GM10248 (cell line): ENCODE results near the gene DHDDS.

Experiments used
- CTCF ChIA-PET: fragments of 300-600 bp; sonication (Branson Sonifier 250); formaldehyde crosslinking; extraction: SDS; loops from one replicate; lab custom pipeline; 2021; ENCODE audit warnings: antibody characterized with exemption; lab: Yijun Ruan, JAX
- POLR2A ChIA-PET: fragments of 350-650 bp; sonication (Branson Sonifier 250); formaldehyde crosslinking; extraction: SDS; loops from one replicate; lab custom pipeline; 2020; ENCODE audit warnings: antibody characterized with exemption; lab: Yijun Ruan, JAX
- DNase-seq: peaks from one replicate; pipeline ENCODE4 v3.0.0; 2012; ENCODE audit errors: extremely low spot score
- TF ChIP-seq, protein P1 (sequence below): IDR thresholded peaks from 2 replicates; pipeline ENCODE4 v1.5.1; 2012; ENCODE audit warnings: mild to moderate bottlenecking, low read depth; ENCODE audit errors: extremely low read depth, missing control alignments, control extremely low read depth

The DHDDS gene

DNA sequence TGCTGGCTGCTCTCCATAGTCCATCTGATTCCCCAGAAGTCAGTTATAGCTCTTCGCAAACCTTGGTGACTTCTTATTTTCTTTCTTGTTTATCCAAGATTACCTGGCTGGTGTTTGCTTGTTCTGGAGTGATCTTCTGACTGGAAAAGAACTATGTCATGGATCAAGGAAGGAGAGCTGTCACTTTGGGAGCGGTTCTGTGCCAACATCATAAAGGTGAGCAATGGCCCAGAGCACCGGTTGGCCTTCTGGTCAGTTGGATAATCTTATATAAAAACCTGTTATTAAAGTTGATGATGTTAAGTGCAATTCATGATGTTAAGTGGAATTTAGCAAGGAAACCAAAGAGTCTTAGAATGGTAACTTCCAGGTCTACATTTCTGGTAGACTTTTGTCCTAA is 672 bp downstream of the DHDDS start:
- CTCF ChIA-PET, result interaction anchor here (0.7 to 10.9 kb wide), 5 partner anchors 14 to 263 kb away, joined by 3 to 95 read pairs (median 5); partner anchors contain the start of gene ZNF593
- POLR2A ChIA-PET, result interaction anchor here (1.1 kb wide), 2 partner anchors 38 to 67 kb away, joined by 4 to 6 read pairs; no protein-coding TSS in a partner anchor
- TF ChIP-seq, protein P1, sequence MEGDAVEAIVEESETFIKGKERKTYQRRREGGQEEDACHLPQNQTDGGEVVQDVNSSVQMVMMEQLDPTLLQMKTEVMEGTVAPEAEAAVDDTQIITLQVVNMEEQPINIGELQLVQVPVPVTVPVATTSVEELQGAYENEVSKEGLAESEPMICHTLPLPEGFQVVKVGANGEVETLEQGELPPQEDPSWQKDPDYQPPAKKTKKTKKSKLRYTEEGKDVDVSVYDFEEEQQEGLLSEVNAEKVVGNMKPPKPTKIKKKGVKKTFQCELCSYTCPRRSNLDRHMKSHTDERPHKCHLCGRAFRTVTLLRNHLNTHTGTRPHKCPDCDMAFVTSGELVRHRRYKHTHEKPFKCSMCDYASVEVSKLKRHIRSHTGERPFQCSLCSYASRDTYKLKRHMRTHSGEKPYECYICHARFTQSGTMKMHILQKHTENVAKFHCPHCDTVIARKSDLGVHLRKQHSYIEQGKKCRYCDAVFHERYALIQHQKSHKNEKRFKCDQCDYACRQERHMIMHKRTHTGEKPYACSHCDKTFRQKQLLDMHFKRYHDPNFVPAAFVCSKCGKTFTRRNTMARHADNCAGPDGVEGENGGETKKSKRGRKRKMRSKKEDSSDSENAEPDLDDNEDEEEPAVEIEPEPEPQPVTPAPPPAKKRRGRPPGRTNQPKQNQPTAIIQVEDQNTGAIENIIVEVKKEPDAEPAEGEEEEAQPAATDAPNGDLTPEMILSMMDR, result no peak

DNA sequence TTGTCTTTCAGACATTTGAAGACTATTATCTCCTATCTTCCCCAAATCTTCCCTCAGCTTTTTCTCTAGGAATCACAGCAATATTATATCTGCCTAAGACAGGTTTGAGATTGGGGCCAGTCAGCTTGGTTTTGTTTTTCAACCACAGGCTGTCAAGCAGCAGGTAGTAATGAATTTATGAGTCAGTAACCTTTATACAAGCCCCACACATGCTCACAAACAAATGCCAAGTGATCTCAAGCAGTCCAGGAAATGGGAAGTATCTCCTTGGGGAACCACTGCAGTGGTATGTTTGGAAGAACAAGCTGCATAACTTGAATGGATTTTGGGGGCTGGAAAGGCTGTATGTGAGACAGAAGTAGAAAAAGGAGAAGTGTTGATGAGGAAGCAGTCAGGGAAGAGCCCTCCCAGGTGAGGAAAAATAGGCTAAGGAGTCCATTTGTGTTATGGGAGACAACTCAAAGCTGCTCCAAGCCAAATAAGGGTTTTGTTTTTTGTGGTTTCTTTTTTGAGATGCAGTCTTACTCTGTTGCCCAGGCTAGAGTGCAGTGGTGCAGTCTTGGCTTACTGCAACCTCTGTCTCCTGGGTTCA is 2.1 kb downstream of the DHDDS start:
- TF ChIP-seq, protein P1, result no peak
- POLR2A ChIA-PET, result interaction anchor here (0.6 kb wide), 1 partner anchor 832 kb away, joined by 4 read pairs; no protein-coding TSS in a partner anchor
- DNase-seq, result no peak
- CTCF ChIA-PET, result interaction anchor here (10.9 kb wide), 1 partner anchor 18 kb away, joined by 95 read pairs; no protein-coding TSS in a partner anchor

More for the DNA sequence above, 672 bp downstream of the DHDDS start:
- no peak for DNase-seq

DNA sequence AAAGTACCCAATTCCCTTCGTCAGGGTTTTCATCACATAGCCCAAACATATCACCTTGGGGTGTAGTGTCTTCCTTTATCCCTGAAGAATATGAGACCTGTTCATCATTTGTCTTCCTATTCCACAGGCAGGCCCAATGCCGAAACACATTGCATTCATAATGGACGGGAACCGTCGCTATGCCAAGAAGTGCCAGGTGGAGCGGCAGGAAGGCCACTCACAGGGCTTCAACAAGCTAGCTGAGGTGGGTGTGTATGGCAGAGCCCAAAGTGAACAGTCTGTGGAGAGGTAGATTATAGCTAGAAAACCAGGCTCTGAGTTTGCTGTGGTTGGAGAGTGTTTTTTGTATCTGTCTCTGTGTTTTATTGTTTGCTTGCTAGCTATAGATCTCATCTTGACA is 5.9 kb downstream of the DHDDS start:
- ChIA-PET POLR2A (no interaction called here), CTCF (interaction anchor here (1.9 kb wide), 1 partner anchor 21 kb away, joined by 6 read pairs; no protein-coding TSS in a partner anchor)
- TF ChIP-seq, protein P1, result no peak
- DNase-seq, result no peak

- CTCF ChIA-PET, result no interaction called here
- TF ChIP-seq, protein P1, result no peak
- POLR2A ChIA-PET, result no interaction called here
Measured at GRCh38 chr1:26440259-26440658, 8.1 kb downstream of the DHDDS start.

DNA sequence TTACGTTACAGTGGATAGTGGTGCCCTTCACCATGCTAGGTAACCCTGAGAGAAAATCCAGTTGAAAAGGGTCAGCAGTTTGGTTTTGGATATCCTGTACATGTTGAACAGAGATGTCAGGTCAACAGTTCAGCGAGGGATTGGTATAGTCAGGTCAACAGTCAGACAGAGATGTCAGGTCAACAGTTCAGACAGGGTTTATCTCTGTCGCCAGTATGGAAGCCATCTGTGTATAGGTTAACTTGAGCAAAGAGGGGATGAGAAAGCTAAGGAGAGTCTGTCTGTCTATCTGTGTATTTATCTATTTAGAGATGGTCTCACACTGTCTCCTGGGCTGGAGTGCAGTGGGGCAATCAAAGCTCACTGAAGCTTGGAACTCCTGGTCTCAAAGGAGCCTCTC is 17.7 kb downstream of the DHDDS start:
- POLR2A ChIA-PET, result no interaction called here
- CTCF ChIA-PET, result interaction anchor here (0.9 to 1.4 kb wide), 2 partner anchors 12 to 20 kb away, joined by 3 read pairs; no protein-coding TSS in a partner anchor
- TF ChIP-seq, protein P1, result no peak
- DNase-seq, result no peak

More at GRCh38 chr1:26440259-26440658, 8.1 kb downstream of the DHDDS start:
- DNase-seq, result no peak

DNA sequence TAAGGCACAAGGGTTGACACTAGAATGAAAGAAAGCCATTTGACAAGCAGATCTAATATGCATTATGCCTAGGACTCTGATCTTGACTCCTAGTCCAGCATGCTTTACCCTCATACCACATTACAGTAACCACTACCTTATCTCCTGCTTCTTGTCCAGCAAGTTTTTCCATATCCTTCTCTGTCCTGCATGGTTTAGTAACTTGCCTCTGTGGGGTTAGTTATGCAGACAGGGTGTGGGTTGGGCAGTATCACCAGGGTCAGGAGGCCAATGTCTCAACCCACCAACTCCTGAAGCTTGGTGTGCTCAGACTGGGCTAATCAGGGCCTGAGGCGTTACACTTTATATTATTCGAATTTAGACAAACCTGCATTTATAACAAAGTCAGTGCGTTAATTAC is 18.8 kb downstream of the DHDDS start:
- ChIA-PET POLR2A (no interaction called here), CTCF (interaction anchor here (0.8 to 0.9 kb wide), 2 partner anchors 19 to 34 kb away, joined by 3 read pairs; no protein-coding TSS in a partner anchor)
- DNase-seq, result no peak
- TF ChIP-seq, protein P1, result no peak
